IMR-90 (cell line): ENCODE measurements around the gene PIGA.

ENCODE experiments used
- CEBPB ChIP-seq: IDR thresholded peaks from 2 replicates; pipeline ENCODE4 v1.6.1; 2012; ENCODE audit warnings: low read depth, low read length, improper control_type of control experiment
- CHD1 ChIP-seq: IDR thresholded peaks from 2 replicates; pipeline ENCODE4 v1.6.1; 2012; ENCODE audit warnings: low read depth, low read length, improper control_type of control experiment
- CTCF ChIP-seq: conservative IDR thresholded peaks from 2 replicates; pipeline ENCODE4 v1.5.1; 2012; ENCODE audit warnings: mild to moderate bottlenecking, low read depth, low read length, improper control_type of control experiment
- FOS ChIP-seq: fragments of 150-350 bp; IDR thresholded peaks from 2 replicates; pipeline ENCODE4 v1.6.1; 2016; ENCODE audit warnings: low read depth, low read length
- POLR2A ChIP-seq: IDR thresholded peaks from 2 replicates; pipeline ENCODE4 v1.6.1; 2012; ENCODE audit warnings: mild to moderate bottlenecking, low read depth, low read length
- RAD21 ChIP-seq: IDR thresholded peaks from 2 replicates; pipeline ENCODE4 v1.6.1; 2012; ENCODE audit warnings: low read length, improper control_type of control experiment
- RFX5 ChIP-seq: IDR thresholded peaks from 2 replicates; pipeline ENCODE4 v1.8.0; 2012; ENCODE audit warnings: low read depth, mild to moderate bottlenecking, low read length, moderate library complexity

GRCh38 chrX:15334561-15334960 lies 762 bp downstream of the PIGA start:
- TF ChIP-seq CTCF (no peak), FOS (no peak), RAD21 (no peak), CHD1 (no peak), POLR2A (peak; percentile 36; the same call in 1 of the 2 replicates), CEBPB (no peak), RFX5 (no peak)
